Measurements from ENCODE around the gene GP5. TPM values are rescaled to one million over a fixed set of nuclear protein-coding genes. Genes with fewer than 3 reads are reported as not detected.

GP5 gene
- total and polyA plus RNA-seq, 4 experiments from 2014 or later, result 1.3 to 4.2 (median 2.8) TPM

- DNase-seq, result no peak
- no peak overlapping the region for H3K4me3 ChIP-seq (ENCODE audit: low read length in 2 of 2)
- peaks cover 17 to 23% of the 10 kb centered on the region in 2 donors for H3K27me3 Mint-ChIP-seq
These were observed 34.2 kb downstream of the GP5 start for GRCh38 chr3:194364652-194365434.

DNA sequence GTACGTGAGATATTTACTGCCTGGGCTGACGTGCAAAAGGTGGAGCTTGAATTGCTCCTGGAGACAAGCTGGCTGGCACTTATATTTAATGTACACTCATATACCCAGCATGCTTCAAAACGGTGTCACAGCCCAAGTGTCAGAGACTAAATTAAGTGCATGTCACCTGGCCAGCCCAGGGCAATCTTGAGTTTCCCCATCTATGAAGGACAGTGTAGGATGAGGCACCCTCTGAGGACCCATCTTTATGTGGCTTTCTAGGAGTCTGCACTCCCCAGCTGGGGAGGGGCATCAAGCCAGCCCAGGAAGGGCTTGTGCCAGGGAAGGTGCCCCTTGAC, 34.8 kb downstream of the GP5 start:
- H3K27me3 Mint-ChIP-seq, result peaks cover 16 to 25% of the 10 kb centered on the region in 2 donors
- POLR2A ChIA-PET (ENCODE audit: partially characterized antibody), result no interaction called here

More at GRCh38 chr3:194364652-194365434, 34.2 kb downstream of the GP5 start:
- Histone ChIP-seq H3K9me3 (ENCODE audit: control insufficient read depth in 1 of 2, low read length in 2 of 2) (no peaks in the 10 kb centered on the region), H3K4me1 (ENCODE audit: insufficient read depth, low read length) (no peaks in the 10 kb centered on the region), H3K36me3 (ENCODE audit: insufficient read depth, low read length) (no peaks in the 10 kb centered on the region), H3K27me3 (ENCODE audit: insufficient read depth, low read length) (no peaks in the 10 kb centered on the region), H3K27ac (ENCODE audit: low read depth, low read length) (no peak overlapping the region)
- CTCF ChIA-PET (ENCODE audit: partially characterized antibody), result interaction anchor here (1.3 kb wide), 2 partner anchors 21 to 49 kb away, joined by 3 to 5 read pairs; no protein-coding TSS in a partner anchor
- H3K4me3 Mint-ChIP-seq, result no peak overlapping the region
- no peaks in the 10 kb centered on the region for H3K36me3 Mint-ChIP-seq
- no peaks in the 10 kb centered on the region for H3K4me1 Mint-ChIP-seq
- no peak overlapping the region for H3K27ac Mint-ChIP-seq
- POLR2A ChIA-PET (ENCODE audit: partially characterized antibody), result no interaction called here
- intact Hi-C loops (cut with micrococcal nuclease), result no loop called here
- H3K9me3 Mint-ChIP-seq, result no peaks in the 10 kb centered on the region

DNA sequence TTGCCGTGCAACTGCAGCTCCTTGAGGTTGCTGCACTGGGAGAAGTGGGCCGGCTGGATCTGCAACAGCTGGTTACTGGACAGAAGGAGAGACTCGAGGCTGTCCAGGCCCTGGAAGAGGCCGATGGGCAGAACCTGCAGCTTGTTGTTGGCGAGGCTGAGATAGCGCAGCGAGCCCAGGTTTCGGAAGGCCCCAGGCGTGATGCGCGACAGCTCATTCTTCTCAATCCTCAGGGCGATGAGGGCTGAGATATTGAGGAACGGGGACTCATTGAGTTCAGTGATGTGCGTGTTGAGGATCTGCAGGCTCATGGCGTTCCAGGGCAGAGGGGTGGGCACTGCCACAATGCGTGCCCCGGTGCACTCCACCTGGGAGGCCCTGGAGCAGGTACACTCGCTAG, 38.5 kb downstream of the GP5 start:
- DNase-seq, result no peak
- H3K27ac Mint-ChIP-seq, result no peak overlapping the region
- no peaks in the 10 kb centered on the region for H3K9me3 Mint-ChIP-seq
- H3K27ac ChIP-seq (ENCODE audit: low read depth, low read length), result no peak overlapping the region
- ChIA-PET POLR2A (ENCODE audit: partially characterized antibody) (no interaction called here), CTCF (ENCODE audit: partially characterized antibody) (interaction anchor here (0.6 to 1.0 kb wide), 2 partner anchors 17 to 26 kb away, joined by 3 read pairs; no protein-coding TSS in a partner anchor)
- no peaks in the 10 kb centered on the region for H3K36me3 Mint-ChIP-seq
- intact Hi-C loops (cut with micrococcal nuclease), result no loop called here
- H3K4me1 Mint-ChIP-seq, result no peaks in the 10 kb centered on the region
- no peak overlapping the region for H3K4me3 ChIP-seq (ENCODE audit: low read length in 2 of 2)
- H3K9me3 ChIP-seq (ENCODE audit: control insufficient read depth in 1 of 2, low read length in 2 of 2), result no peaks in the 10 kb centered on the region
- H3K27me3 ChIP-seq (ENCODE audit: insufficient read depth, low read length), result no peaks in the 10 kb centered on the region
- no peak overlapping the region for H3K4me3 Mint-ChIP-seq
- no peaks in the 10 kb centered on the region for H3K4me1 ChIP-seq (ENCODE audit: insufficient read depth, low read length)
- peaks cover 3 to 16% of the 10 kb centered on the region in 2 donors for H3K27me3 Mint-ChIP-seq
- H3K36me3 ChIP-seq (ENCODE audit: insufficient read depth, low read length), result no peaks in the 10 kb centered on the region

More for the DNA sequence above, 34.8 kb downstream of the GP5 start:
- Mint-ChIP-seq H3K4me1 (no peaks in the 10 kb centered on the region), H3K4me3 (no peak overlapping the region), H3K27ac (no peak overlapping the region), H3K9me3 (no peaks in the 10 kb centered on the region), H3K36me3 (no peaks in the 10 kb centered on the region)
- intact Hi-C loops (cut with micrococcal nuclease), result no loop called here
- Histone ChIP-seq H3K36me3 (ENCODE audit: insufficient read depth, low read length) (no peaks in the 10 kb centered on the region), H3K4me1 (ENCODE audit: insufficient read depth, low read length) (no peaks in the 10 kb centered on the region), H3K27ac (ENCODE audit: low read depth, low read length) (no peak overlapping the region), H3K4me3 (ENCODE audit: low read length in 2 of 2) (no peak overlapping the region), H3K9me3 (ENCODE audit: control insufficient read depth in 1 of 2, low read length in 2 of 2) (no peaks in the 10 kb centered on the region), H3K27me3 (ENCODE audit: insufficient read depth, low read length) (no peaks in the 10 kb centered on the region)
- DNase-seq, result no peak
- CTCF ChIA-PET (ENCODE audit: partially characterized antibody), result interaction anchor here (0.9 to 1.3 kb wide), 2 partner anchors 21 to 49 kb away, joined by 3 read pairs; no protein-coding TSS in a partner anchor

DNA sequence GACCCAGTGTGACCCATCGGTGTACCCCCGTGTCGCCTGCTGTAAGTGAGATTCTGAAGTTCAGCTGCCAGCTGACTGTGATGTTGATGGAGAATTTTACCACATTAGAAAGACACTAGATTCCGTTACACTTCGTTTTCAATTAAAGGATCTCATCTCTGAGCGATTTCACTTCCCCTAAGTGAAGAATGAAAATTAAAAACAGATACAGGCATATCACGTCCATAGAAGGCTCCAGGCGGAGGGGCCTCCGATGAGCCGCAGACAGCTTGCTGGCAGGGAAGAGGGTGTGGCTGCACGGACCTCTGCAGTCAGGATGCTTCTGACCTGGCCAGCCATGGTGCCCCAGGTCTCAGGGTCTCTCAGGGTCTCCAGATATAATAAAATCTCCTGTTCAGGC, 41.4 kb downstream of the GP5 start:
- Histone ChIP-seq H3K9me3 (ENCODE audit: control insufficient read depth in 1 of 2, low read length in 2 of 2) (no peaks in the 10 kb centered on the region), H3K4me3 (ENCODE audit: low read length in 2 of 2) (no peak overlapping the region), H3K27me3 (ENCODE audit: insufficient read depth, low read length) (no peaks in the 10 kb centered on the region), H3K36me3 (ENCODE audit: insufficient read depth, low read length) (no peaks in the 10 kb centered on the region), H3K4me1 (ENCODE audit: insufficient read depth, low read length) (no peaks in the 10 kb centered on the region), H3K27ac (ENCODE audit: low read depth, low read length) (no peak overlapping the region)
- no peak for DNase-seq
- Mint-ChIP-seq H3K36me3 (no peaks in the 10 kb centered on the region), H3K27ac (no peak overlapping the region), H3K4me1 (no peaks in the 10 kb centered on the region), H3K4me3 (no peak overlapping the region), H3K9me3 (no peaks in the 10 kb centered on the region), H3K27me3 (peaks cover 2 to 16% of the 10 kb centered on the region in 2 donors)
- intact Hi-C loops (cut with micrococcal nuclease), result no loop called here
- POLR2A ChIA-PET (ENCODE audit: partially characterized antibody), result no interaction called here
- CTCF ChIA-PET (ENCODE audit: partially characterized antibody), result interaction anchor here (0.7 to 1.5 kb wide), 2 partner anchors 15 to 18 kb away, joined by 3 to 4 read pairs; no protein-coding TSS in a partner anchor

DNA sequence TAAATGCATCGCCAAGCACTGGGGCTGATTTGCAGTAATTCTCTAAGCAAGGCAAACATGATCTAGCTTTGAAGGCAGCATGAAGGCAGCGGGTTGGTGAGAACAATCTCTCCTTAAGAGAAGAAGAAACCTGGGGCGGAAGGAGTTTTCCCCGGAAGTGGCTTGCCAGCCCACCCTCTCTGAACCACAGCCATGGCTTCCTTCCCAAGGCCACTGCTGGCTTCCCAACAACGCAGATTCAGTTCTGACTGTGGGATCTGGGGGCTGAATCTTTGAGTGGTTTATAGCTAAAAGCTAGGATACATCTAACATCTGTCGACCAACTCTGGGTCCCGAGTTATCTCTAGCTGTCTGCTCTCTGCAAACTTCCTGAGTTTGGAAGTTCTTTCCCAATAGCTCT, 43.7 kb downstream of the GP5 start:
- intact Hi-C loops (cut with micrococcal nuclease), result no loop called here
- no peaks in the 10 kb centered on the region for H3K4me1 Mint-ChIP-seq
- DNase-seq, result no peak
- H3K27me3 ChIP-seq (ENCODE audit: insufficient read depth, low read length), result no peaks in the 10 kb centered on the region
- H3K4me3 Mint-ChIP-seq, result no peak overlapping the region
- H3K4me1 ChIP-seq (ENCODE audit: insufficient read depth, low read length), result no peaks in the 10 kb centered on the region
- H3K36me3 Mint-ChIP-seq, result no peaks in the 10 kb centered on the region
- no peak overlapping the region for H3K27ac ChIP-seq (ENCODE audit: low read depth, low read length)
- no peaks in the 10 kb centered on the region for H3K9me3 Mint-ChIP-seq
- H3K4me3 ChIP-seq (ENCODE audit: low read length in 2 of 2), result no peak overlapping the region
- H3K9me3 ChIP-seq (ENCODE audit: control insufficient read depth in 1 of 2, low read length in 2 of 2), result no peaks in the 10 kb centered on the region
- ChIA-PET POLR2A (ENCODE audit: partially characterized antibody) (interaction anchor here (1.2 kb wide), 1 partner anchor 44 kb away, joined by 4 read pairs; the partner anchor contains the start of gene GP5), CTCF (ENCODE audit: partially characterized antibody) (interaction anchor here (0.9 to 3.5 kb wide), 2 partner anchors 12 to 48 kb away, joined by 3 to 17 read pairs; no protein-coding TSS in a partner anchor)
- peaks cover 2 to 10% of the 10 kb centered on the region in 2 donors for H3K27me3 Mint-ChIP-seq
- H3K36me3 ChIP-seq (ENCODE audit: insufficient read depth, low read length), result no peaks in the 10 kb centered on the region
- no peak overlapping the region for H3K27ac Mint-ChIP-seq

DNA sequence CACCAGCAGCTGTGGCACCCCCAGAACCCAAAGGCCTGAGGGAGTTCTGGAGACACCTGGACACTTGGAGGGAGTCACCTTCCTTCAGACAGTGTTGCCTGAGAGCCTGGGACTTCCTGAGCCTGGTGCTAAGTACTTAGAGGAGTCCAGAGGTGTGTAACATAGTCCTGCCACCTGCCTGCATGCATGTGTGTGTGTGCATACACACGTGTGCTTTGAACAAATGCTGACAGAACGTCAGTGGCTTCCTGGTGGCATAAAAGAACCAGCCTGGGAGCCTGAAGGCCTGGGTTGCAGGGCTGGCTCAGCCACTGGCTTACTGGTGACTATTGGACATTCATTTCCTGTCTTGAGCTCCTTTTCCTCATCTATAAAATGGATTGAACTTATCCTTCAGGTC, 44.8 kb downstream of the GP5 start:
- Histone ChIP-seq H3K4me1 (ENCODE audit: insufficient read depth, low read length) (no peaks in the 10 kb centered on the region), H3K27ac (ENCODE audit: low read depth, low read length) (no peak overlapping the region), H3K4me3 (ENCODE audit: low read length in 2 of 2) (no peak overlapping the region), H3K36me3 (ENCODE audit: insufficient read depth, low read length) (no peaks in the 10 kb centered on the region), H3K9me3 (ENCODE audit: control insufficient read depth in 1 of 2, low read length in 2 of 2) (no peaks in the 10 kb centered on the region), H3K27me3 (ENCODE audit: insufficient read depth, low read length) (no peaks in the 10 kb centered on the region)
- H3K4me3 Mint-ChIP-seq, result no peak overlapping the region
- CTCF ChIA-PET (ENCODE audit: partially characterized antibody), result interaction anchor here (3.5 kb wide), 1 partner anchor 11 kb away, joined by 17 read pairs; no protein-coding TSS in a partner anchor
- intact Hi-C loops (cut with micrococcal nuclease), result no loop called here
- no peaks in the 10 kb centered on the region for H3K36me3 Mint-ChIP-seq
- no peaks in the 10 kb centered on the region for H3K4me1 Mint-ChIP-seq
- DNase-seq, result no peak
- no peaks in the 10 kb centered on the region for H3K9me3 Mint-ChIP-seq
- POLR2A ChIA-PET (ENCODE audit: partially characterized antibody), result no interaction called here
- no peak overlapping the region for H3K27ac Mint-ChIP-seq
- H3K27me3 Mint-ChIP-seq, result peaks cover 2 to 4% of the 10 kb centered on the region in 2 donors

DNA sequence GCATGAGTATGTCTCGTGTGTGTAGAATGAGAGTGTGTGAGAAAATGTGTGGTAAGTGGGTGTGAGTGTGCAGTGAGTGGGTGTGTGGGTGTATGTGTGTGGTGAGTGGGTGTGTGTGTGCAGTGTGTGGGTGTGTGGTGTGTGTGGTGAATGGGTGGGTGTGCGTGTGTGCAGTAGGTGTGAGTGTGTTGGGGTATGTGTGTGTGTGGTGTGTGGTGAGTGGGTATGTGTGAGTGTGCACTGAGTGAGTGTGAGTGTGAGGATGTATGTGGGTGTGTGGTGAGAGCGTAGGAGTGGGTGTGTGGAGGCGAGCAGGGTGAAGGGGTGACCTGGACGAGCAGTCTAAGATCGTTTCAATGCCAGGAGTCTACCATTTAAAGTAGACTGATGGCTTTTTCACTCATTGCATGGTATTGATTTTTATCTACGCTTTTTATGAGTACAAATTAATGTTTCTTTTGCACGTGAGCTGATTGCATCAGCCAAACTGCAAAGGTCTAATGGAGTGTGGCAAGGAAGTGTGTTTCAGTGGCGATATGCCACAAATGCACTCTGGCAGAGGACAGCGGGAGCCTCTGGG, 46.3 kb downstream of the GP5 start:
- intact Hi-C loops (cut with micrococcal nuclease), result no loop called here
- no peaks in the 10 kb centered on the region for H3K27me3 ChIP-seq (ENCODE audit: insufficient read depth, low read length)
- H3K27me3 Mint-ChIP-seq, result peaks cover 2 to 4% of the 10 kb centered on the region in 2 donors
- H3K9me3 Mint-ChIP-seq, result no peaks in the 10 kb centered on the region
- no peak overlapping the region for H3K4me3 Mint-ChIP-seq
- no peak overlapping the region for H3K4me3 ChIP-seq (ENCODE audit: low read length in 2 of 2)
- POLR2A ChIA-PET (ENCODE audit: partially characterized antibody), result no interaction called here
- no peaks in the 10 kb centered on the region for H3K36me3 Mint-ChIP-seq
- H3K36me3 ChIP-seq (ENCODE audit: insufficient read depth, low read length), result no peaks in the 10 kb centered on the region
- no peaks in the 10 kb centered on the region for H3K4me1 Mint-ChIP-seq
- DNase-seq, result no peak
- H3K27ac Mint-ChIP-seq, result no peak overlapping the region
- CTCF ChIA-PET (ENCODE audit: partially characterized antibody), result no interaction called here
- no peaks in the 10 kb centered on the region for H3K9me3 ChIP-seq (ENCODE audit: control insufficient read depth in 1 of 2, low read length in 2 of 2)
- H3K4me1 ChIP-seq (ENCODE audit: insufficient read depth, low read length), result no peaks in the 10 kb centered on the region
- no peak overlapping the region for H3K27ac ChIP-seq (ENCODE audit: low read depth, low read length)

Measured in CD4-positive, alpha-beta memory T cell (primary cell).